Fibroblast of skin of right biceps (primary cell): Measurements from ENCODE around the gene MRPS21.

Experiments used
- DNase-seq: peaks from one replicate; pipeline ENCODE4 v3.0.0-alpha.2; 2013

Gene MRPS21

DNA sequence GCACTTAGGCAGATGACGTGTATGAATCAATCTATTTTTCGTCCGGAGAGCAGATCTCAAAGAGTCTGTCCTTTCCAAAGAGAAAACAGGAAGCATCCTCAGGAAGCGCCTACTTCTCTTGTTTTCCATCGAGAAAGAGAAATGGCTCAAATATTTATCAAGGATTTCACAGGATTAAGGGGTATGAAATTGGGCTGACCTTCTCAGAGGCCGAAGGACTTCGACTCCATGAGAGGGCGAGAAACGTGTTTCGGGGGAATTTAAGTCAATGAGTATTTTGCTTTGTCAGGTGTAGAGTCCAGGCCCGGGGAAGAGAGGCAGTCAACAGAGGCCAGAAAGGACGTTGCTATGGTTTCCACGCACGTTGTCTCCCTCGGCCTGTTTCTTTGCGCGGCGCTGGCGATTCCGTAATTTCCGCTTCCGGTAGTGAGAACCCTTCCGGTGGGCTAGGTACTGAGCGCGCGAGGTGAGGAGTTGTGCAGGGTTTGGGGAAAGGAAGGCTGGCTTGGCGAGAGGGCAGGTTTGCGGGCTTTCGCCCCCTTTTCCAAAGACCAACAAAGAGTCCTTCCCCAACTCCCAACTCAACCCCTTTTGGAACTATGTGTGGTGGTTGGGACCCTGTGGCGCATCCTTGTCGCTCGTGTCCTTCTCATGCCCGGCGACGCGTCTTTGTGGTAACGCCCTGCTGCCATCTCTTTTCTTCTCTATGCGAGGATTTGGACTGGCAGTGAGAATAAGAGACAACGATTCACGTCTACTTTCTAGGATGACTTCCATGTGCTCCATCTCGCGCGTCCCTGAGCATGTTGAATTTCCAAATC lies at the start of gene MRPS21:
Gene MRPS21, plus strand, starts transcription at position 429 of the 821 bp plus-strand sequence. CDS start 506 bp downstream, outside the sequence.
- peak; percentile 91 for DNase-seq

DNA sequence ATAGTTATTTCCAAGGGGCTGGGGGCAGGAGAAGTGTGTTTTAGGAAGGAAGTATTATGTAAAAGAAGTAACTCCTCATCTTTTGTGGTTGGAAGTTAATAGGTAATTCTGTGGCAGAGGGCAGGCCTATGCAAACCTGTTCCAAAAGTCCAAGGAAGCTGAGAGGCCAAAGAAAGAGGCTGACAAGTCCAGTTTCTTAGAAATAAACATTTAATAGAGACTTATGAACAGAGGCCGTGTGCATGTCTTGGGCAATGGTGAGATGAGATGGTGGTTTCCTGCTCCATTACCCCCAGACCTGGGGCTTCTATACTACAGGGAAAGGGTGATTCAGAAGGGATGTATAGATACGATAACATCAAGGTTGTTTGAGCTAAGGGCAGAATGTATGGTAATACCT lies 43.7 kb upstream of the MRPS21 start:
- no peak for DNase-seq

DNA sequence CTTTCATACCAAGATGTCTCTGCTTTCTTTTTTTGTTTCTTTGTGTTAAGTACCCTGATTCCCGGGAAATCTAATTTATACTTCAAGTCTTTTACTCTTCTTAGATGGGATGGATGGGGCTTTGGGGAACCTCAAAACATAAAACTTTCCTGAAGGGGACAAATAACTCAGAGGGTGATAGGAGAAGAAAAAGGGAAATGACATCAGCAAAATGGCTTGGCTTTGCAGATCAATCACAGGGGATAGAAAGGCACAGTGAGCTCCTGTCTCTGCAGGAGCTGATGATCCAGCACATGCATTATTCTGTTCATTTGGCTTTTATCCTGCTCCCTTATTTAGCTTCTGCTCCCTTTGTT lies 37.5 kb upstream of the MRPS21 start:
- no peak for DNase-seq

DNA sequence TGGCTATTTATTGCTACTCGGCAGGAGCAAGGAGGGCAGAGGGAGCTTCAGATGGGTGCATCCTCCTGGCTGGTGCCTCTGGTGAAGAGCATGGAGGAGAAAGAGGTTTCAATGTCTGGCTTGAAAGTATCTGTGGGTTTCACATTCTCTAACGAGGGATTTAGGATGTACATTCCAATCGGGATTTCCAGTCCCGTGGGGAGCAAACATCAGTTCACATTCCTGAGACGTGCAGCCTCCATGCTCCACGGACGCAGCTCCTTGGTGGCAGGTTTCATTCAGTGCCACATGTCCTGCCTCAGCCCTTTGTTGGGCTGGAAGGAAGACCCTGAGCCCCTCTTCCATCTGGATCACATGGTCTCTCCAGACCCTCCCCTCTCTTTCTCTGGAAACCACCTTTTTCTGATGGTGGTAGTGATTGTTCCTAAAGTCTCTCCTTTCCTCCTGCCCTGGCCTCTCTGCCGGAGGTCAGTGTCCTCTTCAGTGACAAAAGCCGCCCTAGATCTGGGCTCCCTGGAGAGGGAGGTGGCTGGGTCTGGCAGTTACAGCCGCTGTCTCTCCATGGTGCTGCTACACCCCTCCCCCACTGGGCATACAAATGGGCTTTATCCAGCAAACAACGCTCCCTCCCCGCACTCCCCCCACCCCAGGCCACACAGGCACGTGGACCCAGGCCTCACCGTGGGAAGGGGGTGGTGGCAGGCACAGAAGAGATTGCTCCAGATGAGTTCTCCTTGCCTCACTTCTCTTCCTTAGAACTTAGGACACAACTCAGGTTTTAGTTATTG lies 36.9 kb upstream of the MRPS21 start:
- DNase-seq = peak; percentile 64

DNA sequence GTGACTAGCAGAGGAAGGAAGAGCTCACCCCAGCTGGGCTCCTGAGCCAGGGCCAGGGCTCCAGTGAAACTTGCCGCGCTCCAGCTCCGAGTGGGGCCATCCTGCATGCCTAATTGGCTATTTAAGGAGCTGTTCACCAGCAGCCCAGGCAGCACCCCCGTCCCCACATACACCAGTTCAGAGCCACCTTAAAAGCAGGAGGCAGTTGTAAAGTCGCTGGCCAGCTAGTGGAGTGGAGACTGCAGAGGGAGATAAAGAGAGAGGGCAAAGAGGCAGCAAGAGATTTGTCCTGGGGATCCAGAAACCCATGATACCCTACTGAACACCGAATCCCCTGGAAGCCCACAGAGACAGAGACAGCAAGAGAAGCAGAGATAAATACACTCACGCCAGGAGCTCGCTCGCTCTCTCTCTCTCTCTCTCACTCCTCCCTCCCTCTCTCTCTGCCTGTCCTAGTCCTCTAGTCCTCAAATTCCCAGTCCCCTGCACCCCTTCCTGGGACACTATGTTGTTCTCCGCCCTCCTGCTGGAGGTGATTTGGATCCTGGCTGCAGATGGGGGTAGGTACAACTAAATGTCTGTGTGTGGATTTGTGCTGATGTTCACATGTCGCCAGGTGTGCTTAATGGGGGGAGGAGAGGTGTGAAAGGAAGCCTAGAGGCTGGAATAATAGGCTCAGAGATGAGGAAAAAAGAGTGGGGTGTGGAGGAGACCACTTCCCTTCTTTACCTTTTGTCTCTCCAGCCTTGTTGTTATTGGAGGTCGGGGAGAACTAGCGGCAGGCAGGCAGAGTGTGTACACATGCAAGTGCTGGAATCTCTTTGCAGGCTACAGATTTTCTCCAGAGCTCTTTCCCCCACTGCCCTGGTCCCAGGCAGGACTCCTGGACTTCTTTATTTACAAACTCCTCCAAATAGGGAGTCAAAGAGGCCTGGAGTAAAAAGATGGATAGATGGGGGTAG lies 35.8 kb upstream of the MRPS21 start, which contains the start of gene CA14:
Gene CA14, plus strand, starts transcription at position 151 of the 962 bp plus-strand sequence. Its CDS starts 355 bp downstream, at position 506.
- no peak for DNase-seq

DNA sequence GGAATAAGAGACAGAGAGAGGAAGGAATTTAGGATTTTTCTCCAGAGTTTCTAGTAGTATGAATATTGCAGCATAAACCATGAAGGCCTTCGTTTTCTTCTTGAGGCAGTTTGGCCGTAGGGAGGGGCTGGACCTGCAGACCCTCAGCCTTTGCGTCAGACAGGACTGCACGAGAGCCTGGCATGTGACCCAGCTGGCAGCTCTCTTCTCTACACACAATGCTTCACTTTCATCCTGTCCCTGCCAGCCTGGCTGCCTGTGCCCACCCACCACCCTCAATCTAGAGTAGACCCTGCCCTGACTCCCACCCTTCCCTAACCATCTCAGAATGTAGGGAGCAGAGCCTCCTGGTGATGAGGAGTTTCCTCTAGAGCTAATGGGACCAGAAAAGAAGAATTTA lies 34.4 kb upstream of the MRPS21 start:
- no peak for DNase-seq

DNA sequence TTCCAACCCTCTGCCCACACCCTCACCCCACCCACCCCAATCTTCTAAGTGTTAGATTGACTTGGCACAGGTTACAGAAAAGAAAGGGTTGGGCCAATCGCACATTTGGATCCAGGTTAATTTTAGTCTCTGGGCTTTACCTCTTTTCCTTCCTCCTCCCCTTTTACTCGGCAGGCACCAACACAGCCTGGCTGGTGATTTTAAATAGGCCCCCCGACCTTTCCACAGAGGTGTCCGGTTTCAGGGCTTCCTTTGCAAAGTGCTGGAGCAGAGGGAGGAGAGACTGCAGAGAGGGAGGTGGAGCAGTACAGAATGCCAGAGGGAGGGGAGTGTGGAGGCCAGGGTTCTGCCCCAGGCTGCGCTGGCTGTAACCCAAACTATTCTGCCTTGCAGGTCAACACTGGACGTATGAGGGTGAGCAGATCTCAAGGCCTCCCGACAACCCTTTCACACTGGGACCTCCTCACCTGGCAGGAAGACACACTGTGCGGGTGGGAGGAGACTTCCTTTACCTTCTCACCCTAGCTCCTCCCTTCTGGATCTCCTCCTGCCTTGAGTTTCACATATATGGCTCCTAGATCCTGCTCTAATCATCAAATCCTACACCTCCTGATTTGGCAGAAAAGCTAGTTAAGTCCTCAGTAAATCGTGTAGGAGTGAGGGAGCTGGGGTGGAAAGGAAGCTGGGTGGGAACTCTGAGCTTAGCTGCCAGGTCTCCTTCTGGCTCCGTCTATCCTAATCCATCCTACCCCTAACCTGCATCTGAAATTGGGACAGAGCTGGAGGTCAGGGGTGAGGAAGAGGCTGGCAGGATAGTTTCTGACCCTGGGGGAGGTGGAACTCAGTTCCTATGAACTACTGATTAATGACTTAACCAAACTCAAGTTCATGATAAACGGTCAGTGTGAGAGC lies 33.6 kb upstream of the MRPS21 start:
- DNase-seq = no peak

DNA sequence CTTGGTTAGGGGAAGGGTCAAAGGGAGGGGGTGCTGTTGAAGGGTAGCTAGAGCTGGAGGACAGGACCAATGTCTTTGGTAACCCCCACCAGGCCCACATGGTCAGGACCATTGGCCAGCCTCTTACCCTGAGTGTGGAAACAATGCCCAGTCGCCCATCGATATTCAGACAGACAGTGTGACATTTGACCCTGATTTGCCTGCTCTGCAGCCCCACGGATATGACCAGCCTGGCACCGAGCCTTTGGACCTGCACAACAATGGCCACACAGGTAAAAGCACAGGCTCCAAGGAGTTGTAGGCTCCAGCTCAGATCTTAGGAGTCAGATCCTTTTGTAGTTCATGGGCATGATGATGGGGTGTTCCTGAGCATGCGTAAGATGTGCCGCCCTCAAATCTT lies 32.3 kb upstream of the MRPS21 start:
- DNase-seq = no peak

DNA sequence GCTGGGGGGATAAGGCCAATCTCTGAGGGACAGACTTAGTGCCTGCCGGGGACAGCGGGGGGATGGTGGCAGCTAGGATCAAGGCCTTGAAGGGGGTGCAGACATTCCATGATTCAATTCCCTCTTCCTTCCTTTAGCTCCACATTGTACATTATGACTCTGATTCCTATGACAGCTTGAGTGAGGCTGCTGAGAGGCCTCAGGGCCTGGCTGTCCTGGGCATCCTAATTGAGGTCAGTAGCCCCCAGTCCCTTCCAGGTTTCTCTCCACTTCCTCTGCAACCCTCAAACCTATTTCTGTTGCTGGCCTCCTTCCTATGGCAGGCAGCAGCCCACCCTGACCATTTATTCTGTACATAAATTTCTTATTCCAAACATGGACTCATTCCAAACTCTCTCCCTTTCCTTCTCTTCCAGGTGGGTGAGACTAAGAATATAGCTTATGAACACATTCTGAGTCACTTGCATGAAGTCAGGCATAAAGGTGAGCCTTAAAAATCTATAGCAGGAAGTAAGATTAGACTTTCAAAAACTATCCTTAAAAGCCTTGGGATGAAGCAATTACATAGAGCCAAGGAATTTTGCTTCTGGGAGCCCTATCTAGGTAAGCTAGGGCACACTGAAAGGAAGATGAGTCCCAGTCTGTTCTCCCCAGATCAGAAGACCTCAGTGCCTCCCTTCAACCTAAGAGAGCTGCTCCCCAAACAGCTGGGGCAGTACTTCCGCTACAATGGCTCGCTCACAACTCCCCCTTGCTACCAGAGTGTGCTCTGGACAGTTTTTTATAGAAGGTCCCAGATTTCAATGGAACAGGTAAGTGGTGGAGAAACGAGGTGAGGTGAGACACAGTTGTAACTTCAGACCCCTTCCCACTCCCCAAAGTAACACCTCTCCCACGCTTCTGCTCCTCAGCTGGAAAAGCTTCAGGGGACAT lies 31.0 kb upstream of the MRPS21 start:
- no peak for DNase-seq

DNA sequence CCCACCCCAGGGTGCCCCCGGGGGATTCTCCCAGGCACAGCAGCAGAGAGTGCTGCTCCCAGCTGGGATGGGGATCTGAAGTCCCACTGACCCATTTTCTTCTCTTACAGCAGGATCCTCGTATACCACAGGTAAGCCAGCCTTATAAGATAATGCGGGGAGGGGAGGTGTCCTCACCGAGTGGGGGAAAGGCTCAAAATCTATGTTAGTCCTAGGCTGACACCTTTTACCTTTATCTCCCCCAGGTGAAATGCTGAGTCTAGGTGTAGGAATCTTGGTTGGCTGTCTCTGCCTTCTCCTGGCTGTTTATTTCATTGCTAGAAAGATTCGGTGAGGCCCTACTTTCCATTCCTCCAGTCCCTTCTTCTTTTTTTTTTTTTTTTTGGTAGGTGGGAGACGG lies 30.1 kb upstream of the MRPS21 start:
- DNase-seq = no peak

DNA sequence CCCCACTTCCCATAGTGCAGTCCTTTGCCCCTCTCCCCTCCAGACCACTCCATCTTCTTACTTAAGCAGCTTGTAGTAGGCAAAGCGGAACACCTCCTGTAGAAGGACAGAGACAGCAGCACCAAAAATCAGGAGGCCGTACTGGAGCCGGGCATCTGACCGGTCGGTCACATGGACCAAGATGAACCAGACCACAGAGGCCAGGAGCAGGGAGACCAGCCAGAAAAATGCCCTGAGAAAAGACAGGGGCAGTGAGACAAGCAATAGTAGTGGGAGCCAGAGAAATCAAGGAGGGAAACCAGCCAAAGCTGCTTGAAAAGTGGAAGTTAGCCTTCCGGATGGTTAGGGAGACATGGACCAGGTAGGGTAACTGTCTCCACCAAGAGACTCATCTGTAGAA lies 25.8 kb upstream of the MRPS21 start:
- no peak for DNase-seq

DNA sequence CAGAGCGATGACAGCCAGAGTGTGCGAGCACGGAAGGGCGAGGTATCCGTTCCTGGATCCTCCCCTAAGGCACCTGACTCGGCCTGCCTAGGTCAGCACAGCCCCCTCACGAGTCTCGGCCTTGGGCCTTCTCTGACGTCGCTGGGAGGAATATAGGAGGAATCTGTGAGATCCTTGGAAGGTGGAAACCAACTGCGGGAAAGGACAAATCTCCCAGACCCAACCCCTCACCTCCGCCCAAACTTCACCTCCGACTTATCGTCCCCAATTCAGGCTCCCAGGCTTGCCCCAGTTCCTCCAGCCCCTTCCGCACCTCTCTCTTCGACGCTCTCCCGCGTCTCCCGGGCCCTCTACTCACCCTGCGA lies 25.3 kb upstream of the MRPS21 start:
- DNase-seq = no peak

DNA sequence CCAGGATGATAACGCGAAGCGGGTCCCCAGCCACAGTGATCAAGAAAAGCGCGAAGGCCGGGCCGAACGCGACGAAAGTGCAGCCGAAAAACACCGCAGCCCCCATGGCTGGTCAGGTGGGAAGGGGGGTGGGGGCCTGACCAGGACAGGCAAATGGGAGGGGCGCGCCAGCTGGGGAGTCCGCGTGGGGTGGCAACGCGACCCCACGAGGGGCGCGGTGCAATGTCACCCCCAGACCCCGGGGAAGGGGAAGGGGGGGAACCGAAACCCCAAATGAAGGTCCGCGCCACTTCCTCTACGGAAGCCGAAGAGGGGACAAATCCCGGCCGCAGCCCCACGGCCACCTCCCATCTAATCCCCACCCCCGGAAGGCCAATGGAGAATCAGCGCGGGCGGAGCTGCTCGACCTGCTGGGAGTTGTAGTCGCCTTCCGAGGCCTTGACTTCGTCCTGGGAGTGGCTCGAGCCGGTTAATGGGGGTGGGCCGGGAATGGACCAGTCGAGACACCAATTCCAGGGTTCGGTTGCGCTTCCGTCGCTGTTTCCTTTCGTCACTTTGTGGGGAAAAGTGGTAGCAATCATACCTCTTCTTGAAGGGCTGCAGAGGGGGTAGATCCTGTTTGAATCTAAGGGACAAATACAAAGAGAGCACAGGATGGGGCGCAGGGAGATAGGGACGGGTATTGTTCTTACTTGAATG lies 24.8 kb upstream of the MRPS21 start, which contains the start of gene APH1A:
Gene APH1A, minus strand, starts transcription at position 312 of the 699 bp plus-strand sequence. Its CDS starts 206 bp downstream, at position 106.
- peak; percentile 99 for DNase-seq

DNA sequence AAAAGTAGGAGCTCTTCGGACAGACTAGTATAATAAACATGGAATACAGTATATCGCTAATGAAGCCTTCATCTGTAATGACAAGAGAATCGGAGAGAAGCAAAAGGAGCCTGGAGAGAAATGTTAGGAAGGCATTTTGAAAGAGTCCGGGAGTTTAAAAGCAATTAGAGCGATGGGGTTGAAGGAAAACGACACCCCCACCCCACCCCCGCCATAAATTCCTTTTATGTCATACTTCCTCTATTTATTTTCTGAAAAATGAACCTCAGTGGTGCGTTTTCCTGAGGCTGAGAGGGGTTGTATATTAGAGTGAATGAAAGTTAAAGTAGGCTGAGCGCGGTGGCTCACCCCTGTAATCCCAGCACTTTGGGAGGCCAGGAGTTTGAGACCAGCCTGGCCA lies 24.2 kb upstream of the MRPS21 start:
- DNase-seq = no peak

DNA sequence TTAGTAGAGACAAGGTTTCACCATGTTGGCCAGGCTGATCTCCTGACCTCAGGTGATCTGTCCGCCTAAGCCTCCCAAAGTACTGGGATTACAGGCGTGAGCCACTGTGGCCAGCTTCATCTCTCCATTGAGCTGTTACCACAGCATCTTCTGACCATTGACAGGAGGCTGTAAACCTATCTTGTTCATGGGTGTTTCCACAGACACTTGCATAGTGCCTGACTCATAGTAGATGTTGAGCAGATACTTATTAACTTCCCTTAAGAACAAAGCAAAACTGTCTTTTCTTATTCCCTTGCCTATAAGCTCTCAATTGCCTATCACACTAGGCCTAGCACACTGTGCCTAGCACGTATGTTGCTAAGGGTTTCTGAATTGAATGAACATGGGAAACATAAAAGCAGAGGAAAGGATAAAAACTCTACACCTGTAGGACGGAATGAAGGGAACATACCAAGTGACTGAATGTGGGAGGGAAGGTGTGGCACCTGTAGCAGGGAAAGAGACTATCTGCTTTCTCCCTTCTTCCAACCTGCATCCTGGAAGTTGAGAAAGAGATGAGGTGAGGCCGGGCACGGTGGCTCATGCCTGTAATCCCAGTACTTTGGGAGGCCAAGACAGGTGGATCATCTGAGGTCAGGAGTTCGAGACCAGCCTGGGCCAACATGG lies 22.2 kb upstream of the MRPS21 start:
- no peak for DNase-seq

DNA sequence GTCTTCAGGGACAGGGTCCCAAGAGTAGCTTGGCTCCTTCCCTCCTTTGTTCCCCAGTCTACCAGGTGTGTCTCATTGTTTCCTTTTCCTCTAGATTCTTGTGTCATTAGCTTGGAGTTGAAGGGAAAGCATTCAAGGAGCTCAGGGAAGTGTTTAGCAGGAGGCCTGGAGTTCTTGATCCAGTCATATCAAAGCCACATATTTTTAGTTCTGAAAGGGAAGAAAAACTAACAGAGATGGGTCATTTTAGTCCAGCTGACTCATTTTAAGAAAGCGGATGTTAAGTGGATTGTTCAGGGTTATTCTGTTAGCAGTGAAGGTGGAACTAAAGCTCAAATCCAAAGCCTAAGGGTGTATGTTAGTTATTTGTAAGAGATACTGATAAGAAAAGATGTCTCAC lies 20.4 kb upstream of the MRPS21 start:
- no peak for DNase-seq

DNA sequence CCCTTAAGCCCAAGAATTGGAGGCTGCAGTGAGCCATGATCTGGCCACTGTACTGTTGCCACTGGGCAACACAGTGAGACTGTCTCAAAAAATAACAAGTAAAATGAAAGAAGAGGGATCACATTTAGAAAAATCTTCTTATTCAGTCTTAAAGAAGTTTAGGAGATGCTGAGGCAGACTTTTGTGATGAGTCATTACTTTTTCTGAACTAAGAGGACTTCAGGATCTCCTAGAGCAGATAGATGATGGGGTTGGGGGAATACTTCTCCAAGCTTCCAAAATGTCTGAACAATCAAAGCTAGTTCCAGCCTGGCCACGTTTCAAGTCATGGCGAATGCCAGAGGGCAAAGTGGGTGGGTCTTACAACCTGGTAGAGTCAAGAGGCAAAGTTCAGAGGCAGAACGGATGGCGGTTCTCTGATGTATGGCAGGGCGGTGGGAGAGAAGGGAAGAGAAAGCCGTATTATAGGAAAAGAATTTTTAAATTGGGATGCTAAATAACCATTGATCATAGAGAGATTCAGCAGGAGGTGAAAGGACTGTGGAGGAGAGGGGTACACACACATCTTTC lies 13.4 kb upstream of the MRPS21 start:
- no peak for DNase-seq

DNA sequence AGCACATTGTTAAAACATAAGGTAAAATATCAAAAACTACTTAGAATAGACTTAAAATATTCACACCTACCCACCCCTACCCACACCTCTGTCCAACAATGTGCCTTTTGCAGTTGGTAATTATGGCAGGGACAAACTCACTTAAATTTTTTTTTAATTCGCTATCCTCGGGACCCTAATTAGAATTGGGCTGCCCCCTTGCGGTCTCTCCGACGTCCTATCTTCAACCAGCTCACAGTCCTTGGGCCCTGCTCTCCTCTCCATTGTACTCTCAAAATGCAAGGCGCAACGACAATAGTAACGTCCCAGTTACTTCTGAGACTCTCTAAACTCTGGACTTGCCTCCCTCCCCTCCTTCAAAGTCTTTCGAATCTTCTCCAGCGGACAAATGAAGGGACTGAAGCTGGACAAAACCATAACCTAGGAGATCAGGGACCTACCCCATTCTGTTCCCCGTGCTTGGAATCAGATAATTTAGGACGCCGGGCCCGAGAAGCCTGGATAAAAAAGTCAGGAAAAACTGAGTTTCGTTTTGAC lies 12.4 kb upstream of the MRPS21 start:
- peak; percentile 76 for DNase-seq
